IMR-90 (cell line): Measurements from ENCODE around the gene RNF212. TPM values are rescaled to one million over a fixed set of nuclear protein-coding genes. Genes with fewer than 3 reads are reported as not detected.

Experiments
- ATAC-seq: fragments of 200-7000 bp; cut with Tn5 transposase; 2 replicates; pipeline ENCODE4 v1.9.1; 2020; ENCODE audit warnings: low read depth, mild to moderate bottlenecking, moderate library complexity
- BruUV-seq: library from RNA; stranded (reverse); fragments of 400-500 nt; replicated peaks from 2 replicates; lab custom pipeline; 2021; lab: Mats Ljungman, UMichigan
- CTCF ChIA-PET: fragments of 300-600 bp; formaldehyde crosslinking; extraction: SDS; loops from one replicate; lab custom pipeline; 2021; ENCODE audit warnings: antibody characterized with exemption; lab: Yijun Ruan, JAX
- POLR2A ChIA-PET: fragments of 300-600 bp; sonication (Branson Sonifier 250); formaldehyde crosslinking; loops from one replicate; lab custom pipeline; 2022; ENCODE audit warnings: antibody characterized with exemption; ENCODE audit not compliant: unreplicated experiment; lab: Charles Lee
- DNase-seq: peaks from one replicate; pipeline ENCODE4 v3.0.0; 2013
- H2AFZ ChIP-seq: replicated peaks from 2 replicates; pipeline ENCODE3; 2013; ENCODE audit warnings: low read length, mild to moderate bottlenecking; ENCODE audit not compliant: poor library complexity
- H2AK5ac ChIP-seq: 2 replicates; pipeline ENCODE4 v1.6.1; 2013; ENCODE audit warnings: low read depth, low read length, inconsistent platforms
- H2AK9ac ChIP-seq: replicated peaks from 2 replicates; pipeline ENCODE3; 2013; ENCODE audit warnings: mild to moderate bottlenecking, low read depth, low read length, moderate library complexity; ENCODE audit not compliant: poor library complexity
- H2BK120ac ChIP-seq: 2 replicates; pipeline ENCODE4 v1.6.1; 2013; ENCODE audit warnings: low read depth, low read length, inconsistent platforms
- H2BK15ac ChIP-seq: 3 replicates; pipeline ENCODE4 v1.6.1; 2013; ENCODE audit warnings: low read depth, low read length, inconsistent platforms
- H2BK20ac ChIP-seq: 2 replicates; pipeline ENCODE4 v1.6.1; 2013; ENCODE audit warnings: low read depth, mild to moderate bottlenecking, inconsistent platforms, low read length, moderate library complexity
- H2BK5ac ChIP-seq: 2 replicates; pipeline ENCODE4 v1.6.1; 2013; ENCODE audit warnings: mild to moderate bottlenecking, low read depth, low read length, inconsistent platforms; ENCODE audit not compliant: poor library complexity, severe bottlenecking
- H3K14ac ChIP-seq: replicated peaks from 2 replicates; pipeline ENCODE4 v1.6.1; 2013; ENCODE audit warnings: low read depth, low read length, inconsistent platforms
- H3K18ac ChIP-seq: 2 replicates; pipeline ENCODE4 v1.6.1; 2013; ENCODE audit warnings: low read depth, low read length, control low read depth
- H3K23ac ChIP-seq: 2 replicates; pipeline ENCODE4 v1.6.1; 2013; ENCODE audit warnings: low read depth, low read length, inconsistent platforms
- H3K27ac ChIP-seq: 2 replicates; pipeline ENCODE4 v1.5.1; 2013; ENCODE audit warnings: mild to moderate bottlenecking, control low read depth, low read length; ENCODE audit not compliant: insufficient read depth
- H3K27me3 ChIP-seq: 2 replicates; pipeline ENCODE4 v1.6.1; 2013; ENCODE audit warnings: low read length; ENCODE audit not compliant: control insufficient read depth, insufficient read depth
- H3K36me3 ChIP-seq: 2 replicates; pipeline ENCODE4 v1.6.1; 2013; ENCODE audit warnings: low read length, mixed read lengths; ENCODE audit not compliant: control insufficient read depth, insufficient read depth
- H3K4ac ChIP-seq: 2 replicates; pipeline ENCODE4 v1.6.1; 2013; ENCODE audit warnings: low read depth, low read length, inconsistent platforms
- H3K4me1 ChIP-seq: 2 replicates; pipeline ENCODE4 v1.6.1; 2013; ENCODE audit warnings: low read length, mixed read lengths; ENCODE audit not compliant: control insufficient read depth, insufficient read depth
- H3K4me2 ChIP-seq: 2 replicates; pipeline ENCODE4 v1.6.1; 2013; ENCODE audit warnings: low read depth, mild to moderate bottlenecking, control low read depth, low read length, moderate library complexity
- H3K4me3 ChIP-seq: 2 replicates; pipeline ENCODE4 v1.5.1; 2013; ENCODE audit warnings: low read depth, mild to moderate bottlenecking, control low read depth, low read length, moderate library complexity; ENCODE audit not compliant: insufficient read depth
- H3K56ac ChIP-seq: 2 replicates; pipeline ENCODE4 v1.6.1; 2013; ENCODE audit warnings: low read length, inconsistent platforms; ENCODE audit not compliant: insufficient read depth; ENCODE audit errors: extremely low read depth
- H3K79me1 ChIP-seq, 2 experiments: 2 replicates each; pipeline ENCODE4 v1.6.1; 2013; ENCODE audit warnings: low read length in 2 of 2, inconsistent platforms in 1 of 2, low read depth in 1 of 2
- H3K9ac ChIP-seq: 2 replicates; pipeline ENCODE4 v1.6.1; 2013; ENCODE audit warnings: low read depth, low read length, control low read depth
- H3K9me1 ChIP-seq: 2 replicates; pipeline ENCODE4 v1.6.1; 2013; ENCODE audit warnings: low read length, inconsistent platforms; ENCODE audit not compliant: insufficient read depth
- H3K9me3 ChIP-seq: 2 replicates; pipeline ENCODE4 v1.6.1; 2013; ENCODE audit warnings: low read length; ENCODE audit not compliant: control insufficient read depth, insufficient read depth
- H4K20me1 ChIP-seq: 2 replicates; pipeline ENCODE4 v1.6.1; 2013; ENCODE audit warnings: low read length, inconsistent platforms; ENCODE audit not compliant: insufficient read depth
- H4K5ac ChIP-seq: 2 replicates; pipeline ENCODE4 v1.6.1; 2013; ENCODE audit warnings: mild to moderate bottlenecking, low read depth, low read length, control low read depth
- H4K8ac ChIP-seq, 2 experiments: 2 replicates each; pipeline ENCODE4 v1.6.1; 2013; ENCODE audit warnings: low read depth in 2 of 2, low read length in 2 of 2, control low read depth in 1 of 2, inconsistent platforms in 1 of 2
- H4K91ac ChIP-seq: 2 replicates; pipeline ENCODE4 v1.6.1; 2013; ENCODE audit warnings: low read depth, low read length, inconsistent platforms; ENCODE audit not compliant: insufficient read depth
- BHLHE40 ChIP-seq: fragments of 150-350 bp; IDR thresholded peaks from 2 replicates; pipeline ENCODE4 v1.6.1; 2016; ENCODE audit warnings: mild to moderate bottlenecking, low read depth, low read length
- CEBPB ChIP-seq: IDR thresholded peaks from 2 replicates; pipeline ENCODE4 v1.6.1; 2012; ENCODE audit warnings: low read depth, low read length, improper control_type of control experiment
- MAZ ChIP-seq: IDR thresholded peaks from 2 replicates; pipeline ENCODE4 v1.6.1; 2012; ENCODE audit warnings: low read depth, mild to moderate bottlenecking, low read length, improper control_type of control experiment, moderate library complexity, borderline replicate concordance
- MXI1 ChIP-seq: IDR thresholded peaks from 2 replicates; pipeline ENCODE4 v1.6.1; 2012; ENCODE audit warnings: low read depth, mild to moderate bottlenecking, low read length, moderate library complexity, borderline replicate concordance
- NFE2L2 ChIP-seq: fragments of 150-350 bp; IDR thresholded peaks from 2 replicates; pipeline ENCODE4 v1.6.1; 2016; ENCODE audit warnings: low read depth, mild to moderate bottlenecking, low read length
- RAD21 ChIP-seq: IDR thresholded peaks from 2 replicates; pipeline ENCODE4 v1.6.1; 2012; ENCODE audit warnings: low read length, improper control_type of control experiment
- RCOR1 ChIP-seq: IDR thresholded peaks from 2 replicates; pipeline ENCODE4 v1.6.1; 2012; ENCODE audit warnings: mild to moderate bottlenecking, low read length, improper control_type of control experiment; ENCODE audit not compliant: insufficient replicate concordance
- RFX5 ChIP-seq: IDR thresholded peaks from 2 replicates; pipeline ENCODE4 v1.8.0; 2012; ENCODE audit warnings: low read depth, mild to moderate bottlenecking, low read length, moderate library complexity
- SMC3 ChIP-seq: fragments of 150-350 bp; IDR thresholded peaks from 2 replicates; pipeline ENCODE4 v1.6.1; 2016; ENCODE audit warnings: low read depth, mild to moderate bottlenecking, antibody characterized with exemption, low read length, moderate library complexity
- WGBS, 2 experiments: methylation state at CpG; one replicate each; pipeline versions ENCODE4 v1.1.5 to v1.1.7; 2013; ENCODE audit warnings: missing lambda C conversion rate in 2 of 2; ENCODE audit not compliant: insufficient read length in 1 of 2; ENCODE audit errors: extremely low coverage in 2 of 2; 5-methylcytosine and 5-hydroxymethylcytosine counted together
- dilution Hi-C: fragments of 300-500 bp; cut with HindIII; formaldehyde crosslinking; loops from one replicate; pipeline ENCODE4 v1.14.3; 2018; ENCODE audit warnings: low sequenced_read_pairs; ENCODE audit not compliant: unreplicated experiment
- in situ Hi-C: fragments of 300-500 bp; cut with MboI; formaldehyde crosslinking; loops from 3 replicates; pipeline ENCODE4 v1.14.3; 2019; ENCODE audit warnings: low sequenced_read_pairs, inconsistent platforms, mixed read lengths
- intact Hi-C: fragments of 100-400 bp; cut with micrococcal nuclease; formaldehyde crosslinking; loops from 2 replicates; pipeline ENCODE4 v1.10.0; 2022
- polyA plus RNA-seq, 3 experiments: library from polyadenylated mRNA; depleted of rRNA; stranded (reverse); fragments of >200 nt; gene quantifications; 2 replicates each; pipeline ENCODE4 v1.2.3, GENCODE V29; 2012; ENCODE audit warnings: low replicate concordance in 1 of 3
- total RNA-seq: library from RNA; depleted of rRNA; stranded (reverse); fragments of >200 nt; gene quantifications from 2 replicates; pipeline ENCODE4 v1.2.3, GENCODE V29; 2012
- TF ChIP-seq, protein P1 (sequence below): conservative IDR thresholded peaks from 2 replicates; pipeline ENCODE4 v1.5.1; 2012; ENCODE audit warnings: mild to moderate bottlenecking, low read depth, low read length, improper control_type of control experiment
- TF ChIP-seq, protein P2 (sequence below): fragments of 150-350 bp; IDR thresholded peaks from 2 replicates; pipeline ENCODE4 v1.6.1; 2017; ENCODE audit warnings: mild to moderate bottlenecking, antibody characterized with exemption, low read length, low read depth

RNF212 gene
- total and polyA plus RNA-seq, 2 of the 4 experiments (the other 2 are of a cell fraction): under 0.01 to 0.51 TPM

DNA sequence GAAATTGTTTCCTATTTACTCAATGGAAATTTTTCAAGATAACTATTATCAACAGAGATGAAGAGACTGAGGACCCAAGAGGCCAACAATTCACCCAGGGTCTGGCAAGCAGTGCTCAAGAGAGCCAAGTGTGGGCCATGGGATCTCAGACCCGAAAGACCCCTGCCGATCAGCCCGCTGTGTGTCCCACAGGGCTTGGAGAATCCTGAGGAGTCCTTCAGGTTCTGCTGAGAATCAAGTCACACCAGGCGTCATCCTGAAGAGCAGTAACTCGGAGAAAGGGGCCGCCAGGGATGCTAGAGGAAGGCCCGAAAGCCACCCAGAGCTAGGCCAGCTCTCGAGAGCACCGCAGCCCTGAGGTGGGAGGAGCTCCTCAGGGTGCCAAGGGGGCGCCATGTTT is 53.2 kb downstream of the RNF212 start:
- Histone ChIP-seq H3K27ac (no peak overlapping the region), H4K20me1 (no peaks in the 10 kb centered on the region), H2AFZ (no peak overlapping the region), H3K23ac (no peak overlapping the region), H3K56ac (no peak overlapping the region), H3K9ac (no peak overlapping the region), H3K4me1 (no peaks in the 10 kb centered on the region), H2BK120ac (no peak overlapping the region), H3K9me1 (no peaks in the 10 kb centered on the region), H4K5ac (no peak overlapping the region), H3K9me3 (no peaks in the 10 kb centered on the region), H2BK5ac (no peak overlapping the region), H2AK9ac (no peak overlapping the region), H3K4me3 (no peak overlapping the region), H3K79me1 (no peaks in the 10 kb centered on the region), H3K14ac (no peak overlapping the region), H4K8ac (no peak overlapping the region), H3K27me3 (peaks cover 67% of the 10 kb centered on the region), H4K91ac (no peak overlapping the region), H3K36me3 (no peaks in the 10 kb centered on the region), H2BK15ac (no peak overlapping the region), H2AK5ac (no peak overlapping the region), H3K4me2 (no peak overlapping the region), H3K18ac (no peak overlapping the region), H2BK20ac (no peak overlapping the region), H3K4ac (no peak overlapping the region)
- in situ Hi-C loops (no loop called here), intact Hi-C loops (no loop called here), dilution Hi-C loops (no loop called here)
- TF ChIP-seq RAD21 (no peak), MAZ (no peak), RFX5 (no peak), MXI1 (no peak), CEBPB (no peak), NFE2L2 (no peak), RCOR1 (no peak), BHLHE40 (no peak), SMC3 (no peak)
- TF ChIP-seq, protein P1, sequence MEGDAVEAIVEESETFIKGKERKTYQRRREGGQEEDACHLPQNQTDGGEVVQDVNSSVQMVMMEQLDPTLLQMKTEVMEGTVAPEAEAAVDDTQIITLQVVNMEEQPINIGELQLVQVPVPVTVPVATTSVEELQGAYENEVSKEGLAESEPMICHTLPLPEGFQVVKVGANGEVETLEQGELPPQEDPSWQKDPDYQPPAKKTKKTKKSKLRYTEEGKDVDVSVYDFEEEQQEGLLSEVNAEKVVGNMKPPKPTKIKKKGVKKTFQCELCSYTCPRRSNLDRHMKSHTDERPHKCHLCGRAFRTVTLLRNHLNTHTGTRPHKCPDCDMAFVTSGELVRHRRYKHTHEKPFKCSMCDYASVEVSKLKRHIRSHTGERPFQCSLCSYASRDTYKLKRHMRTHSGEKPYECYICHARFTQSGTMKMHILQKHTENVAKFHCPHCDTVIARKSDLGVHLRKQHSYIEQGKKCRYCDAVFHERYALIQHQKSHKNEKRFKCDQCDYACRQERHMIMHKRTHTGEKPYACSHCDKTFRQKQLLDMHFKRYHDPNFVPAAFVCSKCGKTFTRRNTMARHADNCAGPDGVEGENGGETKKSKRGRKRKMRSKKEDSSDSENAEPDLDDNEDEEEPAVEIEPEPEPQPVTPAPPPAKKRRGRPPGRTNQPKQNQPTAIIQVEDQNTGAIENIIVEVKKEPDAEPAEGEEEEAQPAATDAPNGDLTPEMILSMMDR: no peak
- TF ChIP-seq, protein P2, sequence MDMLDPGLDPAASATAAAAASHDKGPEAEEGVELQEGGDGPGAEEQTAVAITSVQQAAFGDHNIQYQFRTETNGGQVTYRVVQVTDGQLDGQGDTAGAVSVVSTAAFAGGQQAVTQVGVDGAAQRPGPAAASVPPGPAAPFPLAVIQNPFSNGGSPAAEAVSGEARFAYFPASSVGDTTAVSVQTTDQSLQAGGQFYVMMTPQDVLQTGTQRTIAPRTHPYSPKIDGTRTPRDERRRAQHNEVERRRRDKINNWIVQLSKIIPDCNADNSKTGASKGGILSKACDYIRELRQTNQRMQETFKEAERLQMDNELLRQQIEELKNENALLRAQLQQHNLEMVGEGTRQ: no peak
- no peak for ATAC-seq
- DNase-seq: no peak
- WGBS, 2 experiments: 43% methylated on average over 4 of the region's 10 CpGs; no CpG with 5 or more reads in 1 of the 2 experiments
- POLR2A ChIA-PET: no interaction called here
- BruUV-seq: no TSS peak
- CTCF ChIA-PET: no interaction called here
